GM18505 (cell line): ENCODE data around the gene GNG12.

Experiments
- ATAC-seq: cut with Tn5 transposase; IDR thresholded peaks from one replicate; pipeline ENCODE4 v1.9.1; 2021; ENCODE audit not compliant: unreplicated experiment
- POLR2A ChIP-seq: IDR thresholded peaks from 4 replicates; pipeline ENCODE4 v1.6.1; 2011; ENCODE audit warnings: borderline replicate concordance; ENCODE audit not compliant: insufficient read depth, insufficient read length; ENCODE audit errors: extremely low read depth

The GNG12 gene

GRCh38 chr1:67832737-67833601 lies at the start of gene GNG12:
Gene GNG12, minus strand, starts transcription at chr1:67833467. Its CDS starts 125,781 bp downstream, at chr1:67707686.
- peak; percentile 80 for ATAC-seq
- TF ChIP-seq POLR2A = no peak

GRCh38 chr1:67882196-67882958 lies 49.1 kb upstream of the GNG12 start:
- TF ChIP-seq POLR2A = no peak
- no peak for ATAC-seq

- TF ChIP-seq POLR2A = no peak
- no peak for ATAC-seq
These were observed 46.9 kb upstream of the GNG12 start for GRCh38 chr1:67880056-67880601.

- TF ChIP-seq POLR2A = no peak
- ATAC-seq = no peak
These were observed 46.2 kb upstream of the GNG12 start for GRCh38 chr1:67879485-67879884.

GRCh38 chr1:67874501-67875111 lies 41.3 kb upstream of the GNG12 start:
- ATAC-seq = no peak
- no peak for TF ChIP-seq POLR2A

- ATAC-seq = no peak
- TF ChIP-seq POLR2A = no peak
These were observed 36.0 kb upstream of the GNG12 start for GRCh38 chr1:67869233-67869632.

- no peak for ATAC-seq
- no peak for TF ChIP-seq POLR2A
These were observed 30.4 kb upstream of the GNG12 start for GRCh38 chr1:67863637-67864036.

- no peak for TF ChIP-seq POLR2A
- no peak for ATAC-seq
These were observed 29.4 kb upstream of the GNG12 start for GRCh38 chr1:67862685-67863084.

GRCh38 chr1:67861856-67862516 lies 28.7 kb upstream of the GNG12 start:
- no peak for TF ChIP-seq POLR2A
- no peak for ATAC-seq

- no peak for ATAC-seq
- TF ChIP-seq POLR2A = no peak
These were observed 27.5 kb upstream of the GNG12 start for GRCh38 chr1:67860776-67861175.

GRCh38 chr1:67856921-67857320 lies 23.7 kb upstream of the GNG12 start:
- TF ChIP-seq POLR2A = no peak
- ATAC-seq = no peak

GRCh38 chr1:67855961-67856360 lies 22.7 kb upstream of the GNG12 start:
- ATAC-seq = no peak
- TF ChIP-seq POLR2A = no peak

GRCh38 chr1:67855444-67855843 lies 22.2 kb upstream of the GNG12 start:
- no peak for TF ChIP-seq POLR2A
- ATAC-seq = no peak

- no peak for TF ChIP-seq POLR2A
- ATAC-seq = peak; percentile 53
These were observed 20.4 kb upstream of the GNG12 start for GRCh38 chr1:67853704-67854103.

- TF ChIP-seq POLR2A = no peak
- no peak for ATAC-seq
These were observed 18.5 kb upstream of the GNG12 start for GRCh38 chr1:67851800-67852199.
